Immature natural killer cell (primary cell): Measurements from ENCODE around the gene NTNG1. TPM values are rescaled to one million over a fixed set of nuclear protein-coding genes. Genes with fewer than 3 reads are reported as not detected.

Source experiments
- DNase-seq, 3 donors: peaks; one replicate each; pipeline ENCODE4 v3.0.0; 2022; ENCODE audit warnings: mixed read lengths in 1 of 3
- H3K27ac Mint-ChIP-seq, 6 donors: one replicate each; pipeline ENCODE4 v1.8.0; 2020; ENCODE audit warnings: mixed read lengths in 6 of 6, mild to moderate bottlenecking in 5 of 6, inconsistent platforms in 4 of 6, moderate library complexity in 3 of 6
- H3K27me3 Mint-ChIP-seq, 3 donors: one replicate each; pipeline ENCODE4 v1.8.0; 2020 to 2021; ENCODE audit warnings: low read depth in 3 of 3, mild to moderate bottlenecking in 3 of 3, mixed read lengths in 3 of 3, moderate library complexity in 3 of 3, inconsistent platforms in 1 of 3
- H3K36me3 Mint-ChIP-seq, 3 donors: one replicate each; pipeline ENCODE4 v1.8.0; 2020; ENCODE audit warnings: mixed read lengths in 3 of 3, inconsistent platforms in 2 of 3, mild to moderate bottlenecking in 2 of 3
- H3K4me1 Mint-ChIP-seq, 2 donors: one replicate each; pipeline ENCODE4 v1.8.0; 2020; ENCODE audit warnings: inconsistent platforms in 2 of 2, mild to moderate bottlenecking in 2 of 2, mixed read lengths in 2 of 2, moderate library complexity in 1 of 2
- H3K4me3 Mint-ChIP-seq, 5 donors: one replicate each; pipeline ENCODE4 v1.8.0; 2020; ENCODE audit warnings: mild to moderate bottlenecking in 5 of 5, mixed read lengths in 5 of 5, inconsistent platforms in 3 of 5, moderate library complexity in 3 of 5
- H3K9me3 Mint-ChIP-seq, 6 donors: one replicate each; pipeline ENCODE4 v1.8.0; 2020; ENCODE audit warnings: mild to moderate bottlenecking in 6 of 6, mixed read lengths in 6 of 6, inconsistent platforms in 4 of 6, moderate library complexity in 3 of 6
- polyA plus RNA-seq, 3 donors: library from polyadenylated mRNA; unstranded; fragments of 300-500 nt; fragmentation: Illumina TruSeq; gene quantifications; one replicate each; pipeline ENCODE4 v1.2.3, GENCODE V29; 2021

NTNG1 gene
- polyA plus RNA-seq, 3 donors from 2014 or later, result not detected

GRCh38 chr1:107467811-107468210, 327.0 kb downstream of the NTNG1 start:
- no peak for DNase-seq
- H3K27ac Mint-ChIP-seq, result no peak overlapping the region
- H3K27me3 Mint-ChIP-seq, result peaks cover 0 to 9% (median 4%) of the 10 kb centered on the region in 3 donors
- H3K36me3 Mint-ChIP-seq, result no peaks in the 10 kb centered on the region
- H3K4me3 Mint-ChIP-seq, result no peak overlapping the region
- H3K4me1 Mint-ChIP-seq, result no peaks in the 10 kb centered on the region
- peaks cover 0 to 4% (median 0%) of the 10 kb centered on the region in 6 donors for H3K9me3 Mint-ChIP-seq

- no peak overlapping the region for H3K4me3 Mint-ChIP-seq
- no peak overlapping the region for H3K27ac Mint-ChIP-seq
- no peak for DNase-seq
- H3K9me3 Mint-ChIP-seq, result peaks cover 0 to 5% (median 0%) of the 10 kb centered on the region in 6 donors
- H3K36me3 Mint-ChIP-seq, result no peaks in the 10 kb centered on the region
- H3K27me3 Mint-ChIP-seq, result peaks cover 4 to 8% (median 5%) of the 10 kb centered on the region in 3 donors
- H3K4me1 Mint-ChIP-seq, result no peaks in the 10 kb centered on the region
These were observed 332.2 kb downstream of the NTNG1 start for GRCh38 chr1:107473065-107473464.

GRCh38 chr1:107474877-107475612, 334.2 kb downstream of the NTNG1 start:
- no peak for DNase-seq
- H3K4me1 Mint-ChIP-seq, result no peaks in the 10 kb centered on the region
- peaks cover 0 to 4% (median 0%) of the 10 kb centered on the region in 6 donors for H3K9me3 Mint-ChIP-seq
- peaks cover 5 to 8% (median 5%) of the 10 kb centered on the region in 3 donors for H3K27me3 Mint-ChIP-seq
- H3K36me3 Mint-ChIP-seq, result no peaks in the 10 kb centered on the region
- H3K27ac Mint-ChIP-seq, result no peak overlapping the region
- H3K4me3 Mint-ChIP-seq, result no peak overlapping the region

GRCh38 chr1:107477233-107477632, 336.4 kb downstream of the NTNG1 start:
- H3K9me3 Mint-ChIP-seq, result peaks cover 0 to 1% (median 0%) of the 10 kb centered on the region in 6 donors
- H3K27ac Mint-ChIP-seq, result no peak overlapping the region
- H3K4me3 Mint-ChIP-seq, result no peak overlapping the region
- DNase-seq, result no peak
- H3K27me3 Mint-ChIP-seq, result peaks cover 5 to 14% (median 5%) of the 10 kb centered on the region in 3 donors
- H3K36me3 Mint-ChIP-seq, result no peaks in the 10 kb centered on the region
- peaks cover 6 to 10% of the 10 kb centered on the region in 2 donors for H3K4me1 Mint-ChIP-seq

- peaks cover 6 to 10% of the 10 kb centered on the region in 2 donors for H3K4me1 Mint-ChIP-seq
- peaks cover 3 to 11% (median 7%) of the 10 kb centered on the region in 3 donors for H3K27me3 Mint-ChIP-seq
These were observed 339.1 kb downstream of the NTNG1 start for GRCh38 chr1:107479865-107480350.

GRCh38 chr1:107480548-107481415, 339.9 kb downstream of the NTNG1 start:
- Mint-ChIP-seq H3K9me3 (no peaks in the 10 kb centered on the region), H3K4me3 (peak overlapping the region in 1 of 5 donors; percentile 48), H3K36me3 (no peaks in the 10 kb centered on the region), H3K4me1 (peaks cover 6 to 10% of the 10 kb centered on the region in 2 donors), H3K27ac (no peak overlapping the region), H3K27me3 (peaks cover 3 to 11% (median 5%) of the 10 kb centered on the region in 3 donors)
- peak in 2 of 3 donors; percentile 0 to 2 for DNase-seq

More at GRCh38 chr1:107479865-107480350, 339.1 kb downstream of the NTNG1 start:
- Mint-ChIP-seq H3K9me3 (peaks cover 0 to 1% (median 0%) of the 10 kb centered on the region in 6 donors), H3K36me3 (no peaks in the 10 kb centered on the region), H3K4me3 (no peak overlapping the region), H3K27ac (no peak overlapping the region)
- no peak for DNase-seq

- Mint-ChIP-seq H3K4me1 (peaks cover 6 to 10% of the 10 kb centered on the region in 2 donors), H3K9me3 (no peaks in the 10 kb centered on the region), H3K27ac (no peak overlapping the region), H3K27me3 (peaks cover 3 to 11% (median 5%) of the 10 kb centered on the region in 3 donors), H3K4me3 (no peak overlapping the region), H3K36me3 (no peaks in the 10 kb centered on the region)
- DNase-seq, result no peak
These were observed 341.0 kb downstream of the NTNG1 start for GRCh38 chr1:107481756-107482384.

GRCh38 chr1:107483949-107484348, 343.1 kb downstream of the NTNG1 start:
- peaks cover 6 to 10% of the 10 kb centered on the region in 2 donors for H3K4me1 Mint-ChIP-seq
- H3K4me3 Mint-ChIP-seq, result no peak overlapping the region
- no peaks in the 10 kb centered on the region for H3K9me3 Mint-ChIP-seq
- DNase-seq, result no peak
- peaks cover 2 to 11% (median 5%) of the 10 kb centered on the region in 3 donors for H3K27me3 Mint-ChIP-seq
- H3K27ac Mint-ChIP-seq, result no peak overlapping the region
- H3K36me3 Mint-ChIP-seq, result no peaks in the 10 kb centered on the region

GRCh38 chr1:107486349-107486748, 345.5 kb downstream of the NTNG1 start:
- Mint-ChIP-seq H3K4me1 (peaks cover 0 to under 1% of the 10 kb centered on the region in 2 donors), H3K4me3 (no peak overlapping the region), H3K27me3 (peaks cover 0 to 7% (median 4%) of the 10 kb centered on the region in 3 donors), H3K36me3 (no peaks in the 10 kb centered on the region), H3K27ac (no peak overlapping the region), H3K9me3 (no peaks in the 10 kb centered on the region)
- DNase-seq, result no peak

GRCh38 chr1:107487506-107487905, 346.7 kb downstream of the NTNG1 start:
- Mint-ChIP-seq H3K4me3 (no peak overlapping the region), H3K4me1 (no peaks in the 10 kb centered on the region), H3K36me3 (no peaks in the 10 kb centered on the region), H3K27ac (no peak overlapping the region), H3K9me3 (no peaks in the 10 kb centered on the region), H3K27me3 (peaks cover 0 to 7% (median 4%) of the 10 kb centered on the region in 3 donors)
- DNase-seq, result no peak

GRCh38 chr1:107491582-107491981, 350.7 kb downstream of the NTNG1 start:
- H3K4me3 Mint-ChIP-seq, result no peak overlapping the region
- H3K27me3 Mint-ChIP-seq, result peaks cover 0 to 5% (median 4%) of the 10 kb centered on the region in 3 donors
- no peak overlapping the region for H3K27ac Mint-ChIP-seq
- H3K9me3 Mint-ChIP-seq, result peaks cover 0 to 1% (median 0%) of the 10 kb centered on the region in 6 donors
- H3K36me3 Mint-ChIP-seq, result no peaks in the 10 kb centered on the region
- H3K4me1 Mint-ChIP-seq, result no peaks in the 10 kb centered on the region
- DNase-seq, result no peak

GRCh38 chr1:107493111-107493716, 352.4 kb downstream of the NTNG1 start:
- no peak overlapping the region for H3K27ac Mint-ChIP-seq
- no peak for DNase-seq
- H3K4me3 Mint-ChIP-seq, result no peak overlapping the region
- H3K4me1 Mint-ChIP-seq, result no peaks in the 10 kb centered on the region
- H3K9me3 Mint-ChIP-seq, result peaks cover 0 to 1% (median 0%) of the 10 kb centered on the region in 6 donors
- H3K36me3 Mint-ChIP-seq, result no peaks in the 10 kb centered on the region
- peaks cover 4 to 5% (median 5%) of the 10 kb centered on the region in 3 donors for H3K27me3 Mint-ChIP-seq

- Mint-ChIP-seq H3K4me3 (no peak overlapping the region), H3K4me1 (no peaks in the 10 kb centered on the region), H3K9me3 (peaks cover 0 to 1% (median 0%) of the 10 kb centered on the region in 6 donors), H3K27ac (no peak overlapping the region), H3K27me3 (peaks cover 2 to 5% (median 5%) of the 10 kb centered on the region in 3 donors), H3K36me3 (no peaks in the 10 kb centered on the region)
- DNase-seq, result no peak
These were observed 353.2 kb downstream of the NTNG1 start for GRCh38 chr1:107494061-107494460.
